HCT116 (cell line): ENCODE measurements around the gene SEC22C. TPM values are rescaled to one million over a fixed set of nuclear protein-coding genes. Genes with fewer than 3 reads are reported as not detected.

Experiments
- ATAC-seq: fragments of 200-7000 bp; cut with Tn5 transposase; 2 replicates; pipeline ENCODE4 v1.9.1; 2020; ENCODE audit warnings: mild to moderate bottlenecking, moderate library complexity
- BruUV-seq: library from RNA; stranded (reverse); fragments of 400-500 nt; replicated peaks from 2 replicates; lab custom pipeline; 2021; lab: Mats Ljungman, UMichigan
- CTCF ChIA-PET: fragments of 300-600 bp; sonication (Branson Sonifier 250); formaldehyde crosslinking; loops from one replicate; lab custom pipeline; 2021; ENCODE audit warnings: antibody characterized with exemption; lab: Charles Lee
- POLR2A ChIA-PET: fragments of 300-600, 350-600 bp; sonication (Branson Sonifier 250); formaldehyde crosslinking; loops from one replicate; lab custom pipeline; 2021; ENCODE audit warnings: antibody characterized with exemption; lab: Charles Lee
- RAD21 ChIA-PET, 2 experiments: fragments of 300-600 bp; sonication (Branson Sonifier 250); formaldehyde crosslinking; loops; one replicate each; lab custom pipeline; 2023; ENCODE audit warnings: low total read pairs in 2 of 2; ENCODE audit not compliant: uncharacterized antibody in 2 of 2, unreplicated experiment in 2 of 2, low non-redundant PET in 1 of 2; lab: Charles Lee
- DNase-seq: peaks from one replicate; pipeline ENCODE4 v3.0.0-alpha.2; 2010; ENCODE audit warnings: low read depth, low spot score
- H2AFZ ChIP-seq: fragments of 200-600 bp; shearing (Covaris generic), sonication (generic); 2 replicates; pipeline ENCODE4 v1.6.1; 2017; ENCODE audit warnings: low read depth, mixed run types, mixed read lengths, antibody characterized with exemption, low read length; ENCODE audit not compliant: poor library complexity, severe bottlenecking
- H3K27ac ChIP-seq: 2 replicates; pipeline ENCODE4 v1.5.1; 2012; ENCODE audit warnings: low read depth, low read length
- H3K27me3 ChIP-seq: fragments of 200-600 bp; sonication (generic); 2 replicates; pipeline ENCODE4 v1.6.1; 2016; ENCODE audit warnings: mixed run types, low read length, mixed read lengths; ENCODE audit not compliant: insufficient read depth
- H3K36me3 ChIP-seq, 2 experiments: fragments of 200-500 bp in 1 of 2; fragments of 200-600 bp in 1 of 2; sonication (Bioruptor generic) in 1 of 2; sonication (generic) in 1 of 2; 2 replicates each; pipeline versions ENCODE4 v1.5.1 to v1.6.1; 2014 to 2016; ENCODE audit warnings: low read length in 2 of 2, inconsistent platforms in 1 of 2, mixed read lengths in 1 of 2, mixed run types in 1 of 2; ENCODE audit not compliant: insufficient read depth in 2 of 2, control insufficient read depth in 1 of 2
- H3K4me1 ChIP-seq, 2 experiments: fragments of 200-600 bp in 1 of 2; sonication (generic) in 1 of 2; 2 replicates each; pipeline versions ENCODE4 v1.5.1 to v1.6.1; 2012 to 2017; ENCODE audit warnings: low read length in 2 of 2, inconsistent platforms in 1 of 2, mild to moderate bottlenecking in 1 of 2, mixed read lengths in 1 of 2, mixed run types in 1 of 2, moderate library complexity in 1 of 2; ENCODE audit not compliant: insufficient read depth in 2 of 2, control insufficient read depth in 1 of 2
- H3K4me2 ChIP-seq: fragments of 200-600 bp; sonication (generic); 2 replicates; pipeline ENCODE4 v1.6.1; 2017; ENCODE audit warnings: mixed run types, low read length, mixed read lengths
- H3K4me3 ChIP-seq, 2 experiments: fragments of 200-600 bp in 1 of 2; sonication (generic) in 1 of 2; replicated peaks in 1 of 2; 2 replicates each; pipeline ENCODE4 v1.5.1; 2011 to 2016; ENCODE audit warnings: low read length in 2 of 2, control low read depth in 1 of 2, low read depth in 1 of 2, mild to moderate bottlenecking in 1 of 2, mixed read lengths in 1 of 2, mixed run types in 1 of 2
- H3K79me2 ChIP-seq: fragments of 200-600 bp; sonication (generic); 2 replicates; pipeline ENCODE4 v1.6.1; 2017; ENCODE audit warnings: mild to moderate bottlenecking, mixed run types, low read length, moderate library complexity, mixed read lengths; ENCODE audit not compliant: insufficient read depth
- H3K9ac ChIP-seq: fragments of 200-600 bp; sonication (generic); 2 replicates; pipeline ENCODE4 v1.6.1; 2016; ENCODE audit warnings: low read length, mixed read lengths
- H3K9me2 ChIP-seq: fragments of 200-600 bp; sonication (generic), shearing (Covaris generic); 2 replicates; pipeline ENCODE4 v1.6.1; 2017; ENCODE audit warnings: mixed run types, mild to moderate bottlenecking, moderate library complexity; ENCODE audit not compliant: insufficient read depth
- H3K9me3 ChIP-seq, 2 experiments: fragments of 200-500 bp in 1 of 2; fragments of 200-600 bp in 1 of 2; sonication (Bioruptor generic) in 1 of 2; sonication (generic) in 1 of 2; 2 replicates each; pipeline ENCODE4 v1.6.1; 2014 to 2017; ENCODE audit warnings: low read length in 2 of 2, mixed read lengths in 2 of 2, inconsistent platforms in 1 of 2, low read depth in 1 of 2, mild to moderate bottlenecking in 1 of 2, mixed run types in 1 of 2, moderate library complexity in 1 of 2; ENCODE audit not compliant: control insufficient read depth in 1 of 2, insufficient read depth in 1 of 2
- H4K20me1 ChIP-seq: fragments of 200-600 bp; sonication (generic), shearing (Covaris generic); 2 replicates; pipeline ENCODE4 v1.6.1; 2017; ENCODE audit warnings: mixed run types, mild to moderate bottlenecking, moderate library complexity; ENCODE audit not compliant: insufficient read depth
- CBX3 ChIP-seq: IDR thresholded peaks from 2 replicates; pipeline ENCODE4 v1.6.1; 2012; ENCODE audit warnings: low read depth
- CTCF ChIP-seq, 3 experiments: fragments of 200-600 bp in 1 of 3; sonication (generic) in 1 of 3; IDR thresholded peaks in 2 of 3; conservative IDR thresholded peaks in 1 of 3; 2 replicates each; pipeline ENCODE4 v1.5.1; 2012 to 2017; ENCODE audit warnings: low read depth in 2 of 3, low read length in 2 of 3, antibody characterized with exemption in 1 of 3, borderline replicate concordance in 1 of 3, control low read depth in 1 of 3, mild to moderate bottlenecking in 1 of 3, mixed read lengths in 1 of 3, mixed run types in 1 of 3, moderate library complexity in 1 of 3; ENCODE audit not compliant: insufficient read depth in 1 of 3
- ELF1 ChIP-seq: IDR thresholded peaks from 2 replicates; pipeline ENCODE4 v1.6.1; 2012; ENCODE audit warnings: low read depth, borderline replicate concordance
- EZH2 ChIP-seq: fragments of 200-600 bp; sonication (generic); IDR thresholded peaks from 2 replicates; pipeline ENCODE4 v1.6.1; 2017; ENCODE audit warnings: antibody characterized with exemption, mixed run types
- EZH2phosphoT487 ChIP-seq: fragments of 200-600 bp; IDR thresholded peaks from 2 replicates; pipeline ENCODE4 v1.6.1; 2018; ENCODE audit warnings: antibody characterized with exemption, borderline replicate concordance
- POLR2A ChIP-seq: IDR thresholded peaks from 2 replicates; pipeline ENCODE4 v1.7.0; 2011; ENCODE audit warnings: borderline replicate concordance; ENCODE audit not compliant: insufficient read depth, insufficient read length; ENCODE audit errors: extremely low read depth
- RAD21 ChIP-seq: IDR thresholded peaks from 2 replicates; pipeline ENCODE4 v1.6.1; 2012; ENCODE audit warnings: low read depth, mild to moderate bottlenecking
- REST ChIP-seq: IDR thresholded peaks from 2 replicates; pipeline ENCODE4 v1.6.1; 2012; ENCODE audit warnings: low read depth
- SP1 ChIP-seq: IDR thresholded peaks from 2 replicates; pipeline ENCODE4 v1.6.1; 2012; ENCODE audit warnings: low read depth
- TCF7L2 ChIP-seq: IDR thresholded peaks from 2 replicates; pipeline ENCODE4 v1.7.0; 2011; ENCODE audit warnings: borderline replicate concordance, inconsistent platforms; ENCODE audit not compliant: insufficient read depth, insufficient read length; ENCODE audit errors: extremely low read depth
- YY1 ChIP-seq: IDR thresholded peaks from 2 replicates; pipeline ENCODE4 v1.6.1; 2011; ENCODE audit warnings: low read length, low read depth, moderate library complexity, mild to moderate bottlenecking; ENCODE audit not compliant: insufficient replicate concordance; ENCODE audit errors: extremely low read depth
- ZBTB33 ChIP-seq: IDR thresholded peaks from 2 replicates; pipeline ENCODE4 v1.6.1; 2011; ENCODE audit warnings: mild to moderate bottlenecking, low read length, moderate library complexity; ENCODE audit not compliant: insufficient replicate concordance; ENCODE audit errors: extremely low read depth
- ZFX ChIP-seq: fragments of 450-650 bp; IDR thresholded peaks from 2 replicates; pipeline ENCODE4 v1.6.1; 2017
- ZNF274 ChIP-seq: fragments of 200-500 bp; sonication (Bioruptor generic); IDR thresholded peaks from 2 replicates; pipeline ENCODE4 v1.6.1; 2014; ENCODE audit warnings: mild to moderate bottlenecking, low read depth, low read length, inconsistent platforms
- intact Hi-C: fragments of 100-400 bp; cut with micrococcal nuclease; formaldehyde crosslinking; loops from 2 replicates; pipeline ENCODE4 v1.10.0; 2022
- total RNA-seq: library from RNA; stranded (reverse); gene quantifications from one replicate; pipeline ENCODE4 v1.2.1, GENCODE V29; 2021; ENCODE audit not compliant: unreplicated experiment
- TF ChIP-seq, protein P1 (sequence below): IDR thresholded peaks from 2 replicates; pipeline ENCODE4 v1.6.1; 2012

Gene SEC22C
- total RNA-seq, 1 experiment from 2014 or later, result 43.4 TPM

- ChIA-PET CTCF (no interaction called here), RAD21 (no interaction called here), POLR2A (no interaction called here)
- Histone ChIP-seq H3K4me2 (no peak overlapping the region), H2AFZ (no peak overlapping the region), H3K79me2 (peaks cover 67% of the 10 kb centered on the region), H3K4me1 (peaks cover 14 to 17% of the 10 kb centered on the region in 2 experiments; a peak in 3 of 4 replicates), H3K27ac (no peak overlapping the region), H3K9ac (no peak overlapping the region), H3K36me3 (peaks cover 0 to 4% of the 10 kb centered on the region in 2 experiments; a peak in 1 of 4 replicates), H3K9me2 (no peaks in the 10 kb centered on the region), H4K20me1 (no peaks in the 10 kb centered on the region), H3K9me3 (peaks cover 3 to 7% of the 10 kb centered on the region in 2 experiments; a peak in 1 of 4 replicates), H3K4me3 (no peak overlapping the region), H3K27me3 (no peaks in the 10 kb centered on the region)
- DNase-seq (no peak), ATAC-seq (no peak)
- BruUV-seq, result no TSS peak
- intact Hi-C loops, result loop anchor here (5.0 kb wide), 1 partner anchor 524 kb away; no protein-coding TSS in a partner anchor
- TF ChIP-seq ELF1 (no peak), RAD21 (no peak), TCF7L2 (no peak), ZFX (no peak), CTCF (IDR thresholded peaks at IDR 0.05 in 2 of 3, conservative IDR thresholded peaks at IDR 0.05 in 1 of 3; ENCODE audit: borderline replicate concordance in 1 of 3, insufficient read depth in 1 of 3, low read depth in 2 of 3, low read length in 2 of 3) (no peak), ZBTB33 (no peak), EZH2 (no peak), REST (no peak), SP1 (no peak), EZH2phosphoT487 (no peak), YY1 (no peak), CBX3 (no peak), POLR2A (no peak), ZNF274 (no peak)
- TF ChIP-seq, protein P1, sequence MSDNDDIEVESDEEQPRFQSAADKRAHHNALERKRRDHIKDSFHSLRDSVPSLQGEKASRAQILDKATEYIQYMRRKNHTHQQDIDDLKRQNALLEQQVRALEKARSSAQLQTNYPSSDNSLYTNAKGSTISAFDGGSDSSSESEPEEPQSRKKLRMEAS, result no peak
Observed at GRCh38 chr3:42578054-42578453, 3.7 kb downstream of the SEC22C start.
